K562 (cell line): ENCODE measurements around the gene FAM174C. TPM values are rescaled to one million over a fixed set of nuclear protein-coding genes. Genes with fewer than 3 reads are reported as not detected.

Experiments used
- ATF1 ChIP-seq, 2 experiments: fragments of 450-650 bp in 1 of 2; IDR thresholded peaks; 2 replicates each; pipeline ENCODE4 v1.6.1; 2016; ENCODE audit warnings: missing compliant biosample characterization in 1 of 2, missing genetic modification characterization in 1 of 2
- CTBP1 ChIP-seq: fragments of 450-650 bp; IDR thresholded peaks from 2 replicates; pipeline ENCODE4 v1.6.1; 2016; ENCODE audit warnings: borderline replicate concordance
- FOXJ3 ChIP-seq: sonication (generic); formaldehyde crosslinking; IDR thresholded peaks from 2 replicates; pipeline ENCODE4 v1.4.0; 2020; ENCODE audit warnings: mild to moderate bottlenecking, missing genetic modification reagents
- HNRNPLL ChIP-seq: fragments of 200-400 bp; formaldehyde crosslinking; IDR thresholded peaks from 2 replicates; pipeline ENCODE4 v1.6.1; 2017; ENCODE audit warnings: low read length, low read depth, mild to moderate bottlenecking; ENCODE audit not compliant: poor library complexity, severe bottlenecking
- JUNB ChIP-seq: fragments of 450-650 bp; formaldehyde crosslinking; conservative IDR thresholded peaks from 2 replicates; pipeline ENCODE4 v1.4.0; 2020; ENCODE audit warnings: mild to moderate bottlenecking
- KAT7 ChIP-seq: sonication (generic); formaldehyde crosslinking; IDR thresholded peaks from 2 replicates; pipeline ENCODE4 v1.8.0; 2022; ENCODE audit warnings: missing genetic modification reagents, mild to moderate bottlenecking, borderline replicate concordance
- LCOR ChIP-seq: sonication (generic); formaldehyde crosslinking; IDR thresholded peaks from 2 replicates; pipeline ENCODE4 v1.8.0; 2022; ENCODE audit warnings: mild to moderate bottlenecking, missing genetic modification reagents
- MAZ ChIP-seq, 2 experiments: fragments of 450-650 bp in 1 of 2; sonication (generic) in 1 of 2; formaldehyde crosslinking; IDR thresholded peaks in 1 of 2; conservative IDR thresholded peaks in 1 of 2; 2 replicates each; pipeline versions ENCODE4 v1.4.0 to v1.5.0; 2020; ENCODE audit warnings: mild to moderate bottlenecking in 1 of 2, missing genetic modification reagents in 1 of 2
- MEIS2 ChIP-seq: fragments of 450-650 bp; IDR thresholded peaks from 2 replicates; pipeline ENCODE4 v1.6.1; 2014; ENCODE audit warnings: mild to moderate bottlenecking; ENCODE audit not compliant: partially characterized antibody
- NFYB ChIP-seq: IDR thresholded peaks from 2 replicates; pipeline ENCODE4 v1.6.1; 2011; ENCODE audit warnings: mild to moderate bottlenecking, moderate library complexity; ENCODE audit not compliant: insufficient read length; ENCODE audit errors: extremely low read depth
- POLR2A ChIP-seq: fragments of 450-650 bp; conservative IDR thresholded peaks from 2 replicates; pipeline ENCODE4 v1.6.1; 2016
- SAP30 ChIP-seq: fragments of 200-600 bp; sonication (generic); IDR thresholded peaks from 2 replicates; pipeline ENCODE4 v1.6.1; 2012; ENCODE audit warnings: borderline replicate concordance, low read depth, mild to moderate bottlenecking, moderate library complexity, low read length, control low read depth, inconsistent platforms; ENCODE audit not compliant: insufficient read depth, poor library complexity, severe bottlenecking
- SPI1 ChIP-seq: IDR thresholded peaks from 2 replicates; pipeline ENCODE4 v1.6.1; 2011; ENCODE audit warnings: low read depth, low read length, control low read depth, borderline replicate concordance
- SREBF2 ChIP-seq: sonication (generic); formaldehyde crosslinking; IDR thresholded peaks from 2 replicates; pipeline ENCODE4 v1.4.0; 2020; ENCODE audit warnings: mild to moderate bottlenecking, missing genetic modification reagents
- SRSF1 ChIP-seq: fragments of 200-400 bp; formaldehyde crosslinking; IDR thresholded peaks from 2 replicates; pipeline ENCODE4 v1.6.1; 2017; ENCODE audit warnings: mild to moderate bottlenecking, low read depth, low read length, moderate library complexity
- ZNF239 ChIP-seq: fragments of 250-450 bp; sonication (Bioruptor Pico); IDR thresholded peaks from 2 replicates; pipeline ENCODE4 v1.4.0; 2020; ENCODE audit warnings: mild to moderate bottlenecking
- polyA plus RNA-seq, 8 experiments: library from polyadenylated mRNA; depleted of rRNA in 4 of 8; stranded (reverse) in 5 of 8; unstranded in 3 of 8; fragments of >200 nt; fragmentation: Nextera tagmentation in 2 of 8; fragmentation: Illumina TruSeq in 1 of 8; extraction: Ambion mirVana in 2 of 8; extraction: Trizol in 1 of 8; gene quantifications; 2 replicates each; pipeline versions ENCODE4 v1.2.1 to v1.2.3, GENCODE V29; 2011 to 2014; ENCODE audit warnings: inconsistent platforms in 1 of 8, missing spikeins in 1 of 8
- total RNA-seq, 7 experiments: library from RNA; depleted of rRNA in 6 of 7; stranded (reverse); fragments of >200 nt in 6 of 7; fragmentation: Illumina TruSeq in 2 of 7; extraction: Trizol in 2 of 7; gene quantifications; 2 replicates each; pipeline versions ENCODE4 v1.2.1 to v1.2.3, GENCODE V29; 2011 to 2021; ENCODE audit warnings: low replicate concordance in 1 of 7
- TF ChIP-seq, protein P1 (sequence below): fragments of 150-350 bp; IDR thresholded peaks from 2 replicates; pipeline ENCODE4 v1.6.1; 2014; ENCODE audit warnings: low read depth, mild to moderate bottlenecking, low read length, borderline replicate concordance
- TF ChIP-seq, protein P2 (sequence below): IDR thresholded peaks from 3 replicates; pipeline ENCODE4 v1.6.1; 2011; ENCODE audit warnings: borderline replicate concordance, mild to moderate bottlenecking; ENCODE audit not compliant: insufficient read length, insufficient read depth
- TF ChIP-seq, protein P3 (sequence below): fragments of 250-450 bp; sonication (Bioruptor Pico); IDR thresholded peaks from 2 replicates; pipeline ENCODE4 v1.4.0; 2020
- TF ChIP-seq, protein P4 (sequence below), 2 experiments: fragments of 450-650 bp in 1 of 2; sonication (generic) in 1 of 2; formaldehyde crosslinking in 1 of 2; IDR thresholded peaks in 1 of 2; conservative IDR thresholded peaks in 1 of 2; 2 replicates each; pipeline versions ENCODE4 v1.6.1 to v1.8.1; 2016 to 2023; ENCODE audit warnings: mild to moderate bottlenecking in 2 of 2, moderate library complexity in 2 of 2, inconsistent platforms in 1 of 2, missing genetic modification reagents in 1 of 2

Gene FAM174C
- total and polyA plus RNA-seq, 9 of the 15 experiments (the other 6 are each of a cell fraction or from before 2014, with no cell fraction given): 0.66 to 89.6 (median 20.3) TPM

DNA sequence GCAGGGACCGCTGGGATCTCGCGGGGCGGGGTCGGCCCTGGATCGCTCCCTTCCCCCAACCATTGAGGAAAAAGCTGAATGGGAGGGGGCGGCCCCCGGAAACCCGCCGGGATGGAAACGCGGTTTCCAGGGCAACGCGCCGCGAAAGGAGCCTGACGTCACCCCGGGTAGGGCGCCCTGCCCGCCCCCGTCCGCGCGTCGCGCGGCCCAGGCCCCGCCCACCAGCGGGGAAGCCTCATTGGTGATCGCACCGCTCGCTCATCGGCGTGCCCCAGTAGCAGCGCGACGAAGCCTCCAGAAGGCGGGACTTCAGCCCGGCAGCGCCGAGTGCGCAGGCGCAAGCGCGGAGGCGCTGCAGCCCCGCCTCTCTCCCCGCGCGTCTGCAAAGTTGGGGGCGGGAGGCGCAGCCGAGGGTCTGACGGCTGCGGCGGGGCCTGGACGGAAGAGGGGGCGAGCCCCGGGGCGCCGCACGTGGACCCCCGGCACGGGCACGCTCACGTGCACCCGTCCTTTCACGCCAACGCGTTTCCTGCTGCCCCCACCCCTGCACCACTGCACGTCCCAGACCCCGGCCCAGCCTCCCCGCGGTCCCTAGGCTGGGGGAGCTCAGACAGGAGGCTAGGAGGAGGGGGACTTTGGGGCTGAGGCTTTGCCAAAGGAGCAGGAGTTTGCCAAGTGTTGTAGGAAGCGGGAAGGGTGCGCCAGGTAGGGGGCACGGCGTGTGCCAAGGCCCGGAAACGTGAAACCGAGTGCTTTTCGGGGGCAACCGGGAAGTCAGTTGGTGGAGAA, 14.4 kb upstream of the FAM174C start (continued):
- TF ChIP-seq, protein P1, sequence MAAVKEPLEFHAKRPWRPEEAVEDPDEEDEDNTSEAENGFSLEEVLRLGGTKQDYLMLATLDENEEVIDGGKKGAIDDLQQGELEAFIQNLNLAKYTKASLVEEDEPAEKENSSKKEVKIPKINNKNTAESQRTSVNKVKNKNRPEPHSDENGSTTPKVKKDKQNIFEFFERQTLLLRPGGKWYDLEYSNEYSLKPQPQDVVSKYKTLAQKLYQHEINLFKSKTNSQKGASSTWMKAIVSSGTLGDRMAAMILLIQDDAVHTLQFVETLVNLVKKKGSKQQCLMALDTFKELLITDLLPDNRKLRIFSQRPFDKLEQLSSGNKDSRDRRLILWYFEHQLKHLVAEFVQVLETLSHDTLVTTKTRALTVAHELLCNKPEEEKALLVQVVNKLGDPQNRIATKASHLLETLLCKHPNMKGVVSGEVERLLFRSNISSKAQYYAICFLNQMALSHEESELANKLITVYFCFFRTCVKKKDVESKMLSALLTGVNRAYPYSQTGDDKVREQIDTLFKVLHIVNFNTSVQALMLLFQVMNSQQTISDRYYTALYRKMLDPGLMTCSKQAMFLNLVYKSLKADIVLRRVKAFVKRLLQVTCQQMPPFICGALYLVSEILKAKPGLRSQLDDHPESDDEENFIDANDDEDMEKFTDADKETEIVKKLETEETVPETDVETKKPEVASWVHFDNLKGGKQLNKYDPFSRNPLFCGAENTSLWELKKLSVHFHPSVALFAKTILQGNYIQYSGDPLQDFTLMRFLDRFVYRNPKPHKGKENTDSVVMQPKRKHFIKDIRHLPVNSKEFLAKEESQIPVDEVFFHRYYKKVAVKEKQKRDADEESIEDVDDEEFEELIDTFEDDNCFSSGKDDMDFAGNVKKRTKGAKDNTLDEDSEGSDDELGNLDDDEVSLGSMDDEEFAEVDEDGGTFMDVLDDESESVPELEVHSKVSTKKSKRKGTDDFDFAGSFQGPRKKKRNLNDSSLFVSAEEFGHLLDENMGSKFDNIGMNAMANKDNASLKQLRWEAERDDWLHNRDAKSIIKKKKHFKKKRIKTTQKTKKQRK: 0 out of 2 replicates have a peak, but pooled peaks have one; percentile 16
- TF ChIP-seq, protein P2, sequence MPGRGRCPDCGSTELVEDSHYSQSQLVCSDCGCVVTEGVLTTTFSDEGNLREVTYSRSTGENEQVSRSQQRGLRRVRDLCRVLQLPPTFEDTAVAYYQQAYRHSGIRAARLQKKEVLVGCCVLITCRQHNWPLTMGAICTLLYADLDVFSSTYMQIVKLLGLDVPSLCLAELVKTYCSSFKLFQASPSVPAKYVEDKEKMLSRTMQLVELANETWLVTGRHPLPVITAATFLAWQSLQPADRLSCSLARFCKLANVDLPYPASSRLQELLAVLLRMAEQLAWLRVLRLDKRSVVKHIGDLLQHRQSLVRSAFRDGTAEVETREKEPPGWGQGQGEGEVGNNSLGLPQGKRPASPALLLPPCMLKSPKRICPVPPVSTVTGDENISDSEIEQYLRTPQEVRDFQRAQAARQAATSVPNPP: no peak
- no peak for TF ChIP-seq HNRNPLL
- TF ChIP-seq SREBF2 (CRISPR knock-in tag): no peak
- TF ChIP-seq FOXJ3 (CRISPR knock-in tag): no peak
- TF ChIP-seq MAZ (CRISPR knock-in tag; conservative IDR thresholded peaks at IDR 0.05 in 1 of 2, IDR thresholded peaks at IDR 0.05 in 1 of 2): peak; percentile 51 to 83
- no peak for TF ChIP-seq SPI1
- peak; percentile 31; the same call in 1 of the 2 replicates for TF ChIP-seq CTBP1
- TF ChIP-seq, protein P3, sequence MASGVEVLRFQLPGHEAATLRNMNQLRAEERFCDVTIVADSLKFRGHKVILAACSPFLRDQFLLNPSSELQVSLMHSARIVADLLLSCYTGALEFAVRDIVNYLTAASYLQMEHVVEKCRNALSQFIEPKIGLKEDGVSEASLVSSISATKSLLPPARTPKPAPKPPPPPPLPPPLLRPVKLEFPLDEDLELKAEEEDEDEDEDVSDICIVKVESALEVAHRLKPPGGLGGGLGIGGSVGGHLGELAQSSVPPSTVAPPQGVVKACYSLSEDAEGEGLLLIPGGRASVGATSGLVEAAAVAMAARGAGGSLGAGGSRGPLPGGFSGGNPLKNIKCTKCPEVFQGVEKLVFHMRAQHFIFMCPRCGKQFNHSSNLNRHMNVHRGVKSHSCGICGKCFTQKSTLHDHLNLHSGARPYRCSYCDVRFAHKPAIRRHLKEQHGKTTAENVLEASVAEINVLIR: peak; percentile 66
- TF ChIP-seq SAP30: peak; percentile 58
- TF ChIP-seq MEIS2: peak; percentile 72
- TF ChIP-seq POLR2A: no peak
- TF ChIP-seq ATF1 (CRISPR knock-in tag; IDR thresholded peaks at IDR 0.05): 0 out of 2 replicates have a peak, but pooled peaks have one; percentile 35
- peak; percentile 93 for TF ChIP-seq ATF1 (tag; IDR thresholded peaks at IDR 0.05)
- no peak for TF ChIP-seq JUNB (CRISPR knock-in tag)
- TF ChIP-seq ZNF239: no peak
- 0 out of 2 replicates have a peak, but pooled peaks have one; percentile 22 for TF ChIP-seq LCOR (CRISPR knock-in tag)
- no peak for TF ChIP-seq SRSF1
- TF ChIP-seq, protein P4, sequence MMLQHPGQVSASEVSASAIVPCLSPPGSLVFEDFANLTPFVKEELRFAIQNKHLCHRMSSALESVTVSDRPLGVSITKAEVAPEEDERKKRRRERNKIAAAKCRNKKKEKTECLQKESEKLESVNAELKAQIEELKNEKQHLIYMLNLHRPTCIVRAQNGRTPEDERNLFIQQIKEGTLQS (IDR thresholded peaks at IDR 0.05): peak; percentile 91
- TF ChIP-seq, protein P4 (CRISPR knock-in tag; conservative IDR thresholded peaks at IDR 0.05): no peak
- peak; percentile 92 for TF ChIP-seq NFYB
- 0 out of 2 replicates have a peak, but pooled peaks have one; percentile 35 for TF ChIP-seq KAT7
